ENCODE results near the gene PTPRN2.

The PTPRN2 gene

GRCh38 chr7:157525491-157525915, 1062.1 kb downstream of the PTPRN2 start:
- no peak for DNase-seq (ENCODE audit: low read depth in 1 of 2, low spot score in 1 of 2)

DNA sequence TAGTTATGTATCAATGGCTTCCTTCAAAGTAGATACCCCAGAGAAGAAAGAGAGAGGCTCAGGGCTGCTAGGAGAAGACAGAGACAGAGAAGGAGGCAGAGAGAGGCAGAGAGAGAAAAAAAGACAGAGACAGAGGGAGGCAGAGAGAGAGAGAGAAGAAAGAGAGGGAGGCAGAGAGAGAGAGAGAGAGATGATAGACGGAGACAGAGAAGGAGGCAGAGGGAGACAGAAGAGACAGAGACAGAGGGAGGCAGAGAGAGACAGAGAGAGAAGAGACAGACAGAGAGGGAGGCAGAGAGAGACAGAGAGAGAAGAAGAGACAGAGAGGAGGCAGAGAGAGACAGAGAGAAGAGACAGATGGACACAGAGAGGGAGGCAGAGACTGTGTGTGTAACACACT, 1062.9 kb downstream of the PTPRN2 start:
- DNase-seq (ENCODE audit: low read depth in 1 of 2, low spot score in 1 of 2), result no peak

DNA sequence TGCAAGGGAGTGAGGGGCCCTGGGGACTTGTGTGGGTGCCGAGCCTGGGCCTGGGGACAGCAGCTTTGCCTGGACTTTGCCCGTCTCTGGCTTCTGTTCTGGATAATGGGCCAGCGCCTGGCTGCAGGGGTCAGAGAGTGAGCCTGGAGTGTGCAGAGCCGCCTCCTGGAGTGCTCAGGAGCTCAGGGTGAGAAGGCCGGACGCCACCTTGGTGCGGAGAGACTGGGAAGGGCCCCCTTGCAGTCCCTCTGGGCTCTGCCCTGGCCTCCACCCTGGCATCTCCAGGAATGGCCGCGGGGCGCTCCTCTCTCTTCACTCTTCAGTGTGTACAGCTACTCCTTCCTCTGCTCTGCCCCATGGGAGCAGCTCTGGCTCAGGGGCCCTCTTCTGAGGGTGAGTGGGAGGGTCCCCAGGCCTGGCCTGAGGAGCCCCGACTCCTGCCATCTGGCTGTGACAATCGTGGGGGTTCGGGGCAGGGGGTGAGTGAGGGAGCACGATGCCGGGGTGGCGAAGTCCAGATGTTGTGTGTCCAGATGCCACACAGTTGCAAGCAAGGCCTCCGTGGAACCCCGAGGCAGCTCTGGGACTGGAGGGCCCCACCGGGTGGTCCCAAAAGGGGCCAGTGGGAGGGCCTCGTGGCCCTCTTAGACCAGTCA, 1063.7 kb downstream of the PTPRN2 start:
- DNase-seq (ENCODE audit: low read depth in 1 of 2, low spot score in 1 of 2), result no peak

DNA sequence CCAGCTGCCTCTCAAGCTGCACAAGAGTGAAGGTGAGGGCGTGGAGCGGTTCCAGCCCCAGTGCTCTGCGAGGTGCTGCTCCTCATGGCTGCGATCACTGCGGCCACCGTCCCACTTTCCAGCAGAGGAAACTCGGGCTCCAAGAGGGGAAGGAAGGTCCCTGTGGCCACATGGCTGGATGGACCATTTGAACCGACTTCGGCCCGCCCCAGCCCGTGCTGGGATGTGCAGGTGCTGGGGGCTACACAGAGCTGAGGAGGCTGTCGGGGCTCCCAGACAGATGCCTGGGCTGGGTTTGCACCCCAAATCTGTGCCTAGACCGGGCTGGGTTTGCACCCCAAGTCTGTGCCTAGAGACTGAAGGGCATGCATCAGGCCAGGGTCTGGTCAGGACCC, 1064.3 kb downstream of the PTPRN2 start:
- DNase-seq (ENCODE audit: low read depth in 1 of 2, low spot score in 1 of 2), result no peak

- no peak for DNase-seq (ENCODE audit: low read depth in 1 of 2, low spot score in 1 of 2)
Observed at GRCh38 chr7:157522954-157523353, 1064.7 kb downstream of the PTPRN2 start.

DNA sequence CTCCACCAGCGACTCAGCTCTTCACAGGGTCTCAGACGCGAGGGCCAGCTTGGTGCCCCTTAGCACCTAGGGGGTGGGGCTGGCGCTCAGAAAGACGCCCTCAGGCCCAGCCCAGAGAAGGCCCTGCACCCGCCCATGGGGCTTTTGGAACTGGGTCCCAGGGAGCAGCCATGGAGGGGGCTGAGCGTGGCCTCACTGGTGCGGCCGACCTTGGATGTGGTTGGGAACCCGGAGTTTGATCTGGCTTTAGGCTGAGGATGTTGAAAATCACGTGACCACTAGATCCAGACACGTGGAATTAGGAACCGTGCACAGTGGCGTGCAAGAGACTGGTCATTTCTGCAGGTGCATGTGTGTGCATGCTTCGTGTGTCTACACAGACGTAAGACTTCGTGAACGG, 1065.4 kb downstream of the PTPRN2 start:
- no peak for DNase-seq (ENCODE audit: low read depth in 1 of 2, low spot score in 1 of 2)

- DNase-seq (ENCODE audit: low read depth in 1 of 2, low spot score in 1 of 2), result no peak
Observed at GRCh38 chr7:157521752-157522151, 1065.9 kb downstream of the PTPRN2 start.

DNA sequence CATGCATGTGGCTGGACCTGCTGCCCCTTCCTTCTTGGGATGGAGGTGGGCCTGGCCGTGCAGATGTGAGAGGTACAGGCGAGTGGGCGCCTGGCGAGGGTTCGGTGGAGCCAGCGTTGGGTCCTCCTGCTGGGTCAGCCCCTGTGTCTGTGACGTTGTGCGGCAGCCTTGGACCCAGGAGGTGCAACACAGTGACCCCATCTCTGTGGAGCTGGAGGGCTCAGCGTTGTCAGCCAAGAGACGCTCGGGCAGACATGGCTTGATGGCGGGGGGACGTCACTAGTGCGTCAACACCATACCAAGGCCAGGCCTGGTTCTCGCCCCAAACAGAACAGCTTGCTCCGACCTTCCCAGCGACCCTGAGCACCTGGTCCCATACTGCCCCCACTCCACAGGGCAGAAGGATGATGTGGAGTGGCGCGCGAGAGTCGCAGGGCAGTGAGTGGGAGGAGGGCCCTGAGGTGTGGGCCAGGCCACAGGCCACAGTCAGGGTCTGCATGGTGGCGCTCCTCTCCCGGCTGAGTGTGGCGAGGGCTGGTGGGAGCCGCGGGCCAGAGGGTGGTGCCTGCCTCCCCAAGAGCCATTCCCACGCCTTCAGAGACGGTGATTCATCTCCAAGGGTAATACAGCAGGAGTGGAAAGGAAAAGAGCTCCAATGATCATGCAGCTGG, 1066.4 kb downstream of the PTPRN2 start:
- no peak for DNase-seq (ENCODE audit: low read depth in 1 of 2, low spot score in 1 of 2)

GRCh38 chr7:157520249-157520648, 1067.4 kb downstream of the PTPRN2 start:
- DNase-seq (ENCODE audit: low read depth in 1 of 2, low spot score in 1 of 2), result no peak

GRCh38 chr7:157519798-157520244, 1067.8 kb downstream of the PTPRN2 start:
- no peak for DNase-seq (ENCODE audit: low read depth in 1 of 2, low spot score in 1 of 2)

DNA sequence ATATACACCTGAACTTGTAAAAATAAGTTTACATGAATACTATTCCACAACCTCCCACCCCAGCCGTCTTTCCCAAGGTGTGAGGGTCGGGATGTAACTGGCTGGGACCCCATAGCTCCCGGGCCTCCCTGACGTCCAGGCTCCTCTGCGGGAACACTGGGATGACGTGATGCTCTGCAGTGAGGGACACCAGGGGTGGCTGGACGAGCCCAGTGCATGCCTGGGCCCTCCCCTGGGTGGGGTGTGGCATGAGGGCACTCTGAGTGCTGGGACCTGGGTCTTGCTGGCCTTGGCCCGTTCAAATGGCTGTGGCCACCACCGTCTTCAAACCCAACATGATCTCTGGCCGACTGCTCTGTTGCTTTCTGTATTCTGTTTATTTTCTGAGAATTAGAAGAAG, 1068.4 kb downstream of the PTPRN2 start:
- no peak for DNase-seq (ENCODE audit: low read depth in 1 of 2, low spot score in 1 of 2)

DNA sequence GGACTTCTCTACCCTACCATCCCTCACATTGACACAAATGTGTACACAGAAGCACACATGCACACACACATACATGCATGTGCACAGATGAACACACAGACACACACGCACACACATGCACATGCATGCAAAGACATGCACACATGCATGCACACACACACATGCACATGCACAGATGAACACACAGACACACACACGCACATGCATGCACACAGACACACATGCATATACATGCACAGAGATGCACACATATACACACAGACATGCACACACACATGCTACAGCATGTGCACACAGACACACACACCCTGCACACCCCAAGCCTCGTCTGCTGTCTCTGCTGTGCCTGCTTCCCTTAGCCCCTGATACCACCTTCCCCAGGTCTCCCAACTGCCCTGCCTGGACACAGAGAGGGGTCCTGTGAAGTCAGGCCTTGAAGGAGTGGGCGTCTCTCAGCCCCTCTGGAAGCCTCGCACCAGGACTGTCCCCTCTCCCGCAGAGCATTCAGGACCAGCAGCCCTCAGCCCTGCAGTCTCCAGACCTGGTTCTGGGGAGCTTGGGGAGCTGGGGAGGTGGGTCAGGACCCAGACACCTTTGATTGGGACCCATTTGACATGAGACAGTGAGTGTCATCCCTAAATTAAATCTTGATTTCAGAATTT, 1069.0 kb downstream of the PTPRN2 start:
- no peak for DNase-seq (ENCODE audit: low read depth in 1 of 2, low spot score in 1 of 2)

DNA sequence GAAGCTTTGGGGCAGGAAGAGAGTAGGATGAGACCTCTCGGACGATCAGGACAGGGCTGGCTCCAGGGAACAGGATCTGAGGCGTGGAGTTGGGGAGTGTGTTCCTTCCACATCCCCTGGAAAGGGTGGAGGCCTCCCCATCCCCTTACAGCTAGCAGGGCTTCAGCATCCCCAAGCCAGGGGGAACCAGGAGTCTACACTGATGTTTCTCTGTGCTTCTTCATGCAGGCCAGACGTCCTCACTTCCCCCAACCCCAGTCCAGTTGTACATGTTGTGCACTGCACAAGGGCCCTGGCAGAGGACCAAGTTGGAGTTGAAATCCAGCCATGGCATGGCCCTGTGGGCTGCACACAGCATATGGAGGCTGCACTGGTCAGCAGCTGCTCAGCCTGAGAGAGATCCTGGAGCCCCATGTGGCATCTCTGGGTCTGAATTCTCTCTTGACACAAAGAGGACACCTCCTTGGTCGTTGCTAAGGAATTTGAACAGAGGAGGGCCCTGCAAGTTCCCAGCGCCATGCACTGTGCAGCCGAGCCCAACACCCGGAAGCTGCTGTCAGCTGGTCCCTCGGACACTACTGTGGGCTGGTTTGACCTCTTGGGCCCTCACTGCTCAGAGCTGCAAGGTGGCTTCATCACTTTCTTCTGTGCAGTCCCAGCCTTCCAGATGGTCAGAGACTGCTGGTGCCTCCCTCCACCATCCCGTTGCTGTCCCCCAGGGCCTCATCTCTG, 1069.7 kb downstream of the PTPRN2 start:
- no peak for DNase-seq (ENCODE audit: low read depth in 1 of 2, low spot score in 1 of 2)

- DNase-seq (ENCODE audit: low read depth in 1 of 2, low spot score in 1 of 2), result no peak
Observed at GRCh38 chr7:157516911-157517781, 1070.5 kb downstream of the PTPRN2 start.

DNA sequence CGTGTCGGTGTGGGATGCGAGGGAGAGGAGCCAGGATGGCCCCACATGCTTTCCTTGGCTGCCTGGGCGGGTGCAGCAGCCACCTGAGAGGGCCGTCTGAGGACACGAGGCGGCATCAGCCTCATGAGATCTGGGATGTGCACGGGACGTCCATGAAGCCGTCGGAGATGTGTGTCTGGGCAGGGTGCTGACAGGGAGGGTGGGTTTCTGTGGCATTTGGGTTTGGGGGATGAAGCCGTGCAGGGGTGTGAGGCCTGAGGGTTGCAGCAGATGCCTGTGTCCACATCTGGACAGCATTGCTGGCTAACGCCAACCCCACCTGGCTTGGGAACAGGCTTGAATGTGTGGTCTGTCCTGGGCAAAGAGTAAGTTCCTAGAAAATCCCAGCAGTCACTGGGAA, 1071.3 kb downstream of the PTPRN2 start:
- no peak for DNase-seq (ENCODE audit: low read depth in 1 of 2, low spot score in 1 of 2)

DNA sequence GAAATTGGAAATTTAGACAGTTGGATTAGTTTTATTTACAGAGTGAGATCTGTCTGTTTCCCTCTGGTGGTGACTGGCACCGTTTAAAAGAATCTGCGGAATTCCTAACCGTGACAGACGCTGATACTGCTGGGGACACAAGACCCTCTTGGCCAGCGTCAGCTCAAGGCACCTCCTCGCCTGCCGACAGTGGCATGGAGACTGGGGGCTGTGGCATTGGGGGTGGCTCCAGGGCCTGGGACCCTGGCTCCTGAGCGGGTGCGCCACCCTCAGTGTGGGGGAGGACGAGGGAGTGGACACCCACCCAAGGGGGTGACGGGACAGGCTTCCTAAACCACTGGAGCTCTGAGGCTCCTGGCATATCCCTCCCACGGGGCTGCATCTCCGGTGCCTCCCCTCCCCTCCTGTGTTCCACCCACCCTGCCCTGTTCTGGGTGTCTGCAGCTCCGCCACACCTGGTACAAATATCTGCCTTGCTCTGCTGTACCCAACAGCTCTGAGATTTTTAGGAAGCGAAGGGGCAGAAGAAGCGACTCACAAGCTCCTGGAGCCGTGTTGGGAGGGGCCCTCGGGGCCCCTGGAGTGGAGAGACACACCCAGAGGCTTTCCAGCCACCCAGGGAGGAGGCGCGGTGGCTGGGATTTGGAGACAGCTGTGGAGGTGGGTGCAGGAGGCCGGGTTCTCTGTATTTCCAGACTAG, 1072.1 kb downstream of the PTPRN2 start:
- DNase-seq (ENCODE audit: low read depth in 1 of 2, low spot score in 1 of 2), result no peak

- no peak for DNase-seq (ENCODE audit: low read depth in 1 of 2, low spot score in 1 of 2)
Observed at GRCh38 chr7:157514746-157515145, 1072.9 kb downstream of the PTPRN2 start.

DNA sequence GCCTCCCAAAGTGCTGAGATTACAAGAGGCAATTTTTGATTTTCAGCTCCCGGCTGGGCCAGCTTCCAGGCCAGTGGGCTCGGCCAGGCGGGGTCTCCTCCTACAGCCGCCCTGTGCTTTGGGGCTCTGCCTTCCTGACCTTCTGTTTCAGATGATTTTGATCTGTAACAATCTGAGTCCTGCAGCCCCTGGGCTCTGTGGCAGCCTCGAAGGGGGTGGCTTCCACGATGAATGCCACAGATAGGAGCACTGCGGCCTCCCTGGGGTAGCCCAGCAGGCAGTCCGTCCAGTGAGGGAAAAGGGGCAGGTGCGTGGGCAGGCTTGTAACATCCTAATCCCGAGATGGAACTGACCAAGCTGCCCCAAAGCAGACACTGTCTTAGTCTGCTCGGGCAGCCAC, 1073.3 kb downstream of the PTPRN2 start:
- DNase-seq (ENCODE audit: low read depth in 1 of 2, low spot score in 1 of 2), result no peak

- no peak for DNase-seq (ENCODE audit: low read depth in 1 of 2, low spot score in 1 of 2)
Observed at GRCh38 chr7:157513682-157514081, 1073.9 kb downstream of the PTPRN2 start.

DNA sequence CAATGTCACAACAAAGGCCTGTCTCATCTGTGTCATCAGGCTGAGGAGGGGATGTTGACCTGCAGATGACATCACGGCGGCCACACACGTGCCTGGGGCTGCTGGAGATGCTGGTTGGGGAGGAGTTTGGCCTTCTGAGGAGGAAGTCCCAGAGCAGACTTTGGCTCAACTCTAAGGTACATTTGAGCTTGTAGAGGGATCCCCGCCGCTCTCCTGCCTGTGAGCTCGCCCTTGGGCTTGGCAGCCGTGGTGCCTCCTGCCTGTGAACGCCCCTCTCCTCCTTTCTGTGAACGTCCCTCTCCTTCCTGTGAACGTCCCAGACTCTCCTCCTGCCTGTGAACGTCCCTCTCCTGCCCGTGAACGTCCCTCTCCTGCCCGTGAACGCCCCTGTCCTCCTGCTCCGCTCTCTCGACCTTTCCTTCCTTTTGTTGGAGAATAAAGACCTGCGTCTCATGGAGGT, 1074.4 kb downstream of the PTPRN2 start:
- no peak for DNase-seq (ENCODE audit: low read depth in 1 of 2, low spot score in 1 of 2)
